M059J (cell line): Measurements from ENCODE around the gene B3GALT6. TPM values are rescaled to one million over a fixed set of nuclear protein-coding genes. Genes with fewer than 3 reads are reported as not detected.
"Not testable (repeated sequence)": the region's sequence is repeated elsewhere in the genome, so short reads cannot be mapped to it uniquely, and the experiment has no call there.

Experiments
- DNase-seq: peaks from one replicate; pipeline ENCODE4 v3.0.0-alpha.2; 2012; ENCODE audit warnings: low read depth
- total RNA-seq: library from RNA; depleted of rRNA; stranded (reverse); fragments of >200 nt; shearing (Covaris generic); gene quantifications from 2 replicates; pipeline ENCODE4 v1.2.3, GENCODE V29; 2014

B3GALT6 gene
- total RNA-seq, 1 experiment from 2014 or later, result 30.1 TPM

GRCh38 chr1:1244192-1244811 lies 12.3 kb downstream of the B3GALT6 start:
- DNase-seq, result no peak

GRCh38 chr1:1245178-1245816 lies 13.3 kb downstream of the B3GALT6 start:
- DNase-seq, result no peak

GRCh38 chr1:1245817-1246576 lies 14.0 kb downstream of the B3GALT6 start:
- no peak for DNase-seq

- no peak for DNase-seq
Measured at GRCh38 chr1:1246577-1247340, 14.7 kb downstream of the B3GALT6 start, which contains the start of gene C1QTNF12. C1QTNF12 (minus strand) TSS chr1:1246722; CDS start chr1:1246690, 32 bp downstream.

- DNase-seq, result no peak
Measured at GRCh38 chr1:1247341-1247913, 15.4 kb downstream of the B3GALT6 start.

GRCh38 chr1:1248009-1248913 lies 16.2 kb downstream of the B3GALT6 start:
- not testable (repeated sequence) for DNase-seq

- no peak for DNase-seq
Measured at GRCh38 chr1:1250786-1251284, 18.8 kb downstream of the B3GALT6 start.

- no peak for DNase-seq
Measured at GRCh38 chr1:1253314-1253713, 21.3 kb downstream of the B3GALT6 start.

- DNase-seq, result no peak
Measured at GRCh38 chr1:1253972-1254666, 22.1 kb downstream of the B3GALT6 start.

- no peak for DNase-seq
Measured at GRCh38 chr1:1254667-1254998, 22.6 kb downstream of the B3GALT6 start.

GRCh38 chr1:1255078-1255477 lies 23.0 kb downstream of the B3GALT6 start:
- DNase-seq, result no peak

- no peak for DNase-seq
Measured at GRCh38 chr1:1255611-1256010, 23.6 kb downstream of the B3GALT6 start.

GRCh38 chr1:1256956-1257871 lies 25.2 kb downstream of the B3GALT6 start:
- DNase-seq, result no peak

- no peak for DNase-seq
Measured at GRCh38 chr1:1259119-1259488, 27.1 kb downstream of the B3GALT6 start.

- no peak for DNase-seq
Measured at GRCh38 chr1:1259540-1259939, 27.5 kb downstream of the B3GALT6 start.

GRCh38 chr1:1259951-1260600 lies 28.0 kb downstream of the B3GALT6 start:
- DNase-seq, result no peak

GRCh38 chr1:1260843-1261560 lies 29.0 kb downstream of the B3GALT6 start:
- no peak for DNase-seq

- no peak for DNase-seq
Measured at GRCh38 chr1:1262071-1262470, 30.0 kb downstream of the B3GALT6 start.
